Tibial artery (tissue), 4 donors: Measurements from ENCODE around the gene PPFIA4.
"Not testable (repeated sequence)": the region's sequence is repeated elsewhere in the genome, so short reads cannot be mapped to it uniquely, and the experiment has no call there.

Experiments used
- DNase-seq, 2 donors: peaks; one replicate each; pipeline ENCODE4 v3.0.0-alpha.2; 2019
- H3K27ac ChIP-seq, 2 donors: fragments of 200-600 bp; sonication (generic) in 1 of 2; 1 replicate in 1 of 2; 2 replicates in 1 of 2; pipeline ENCODE4 v1.5.1; 2018 to 2019; ENCODE audit warnings: mild to moderate bottlenecking in 1 of 2
- H3K27me3 ChIP-seq, 2 donors: fragments of 200-600 bp; sonication (generic) in 1 of 2; one replicate each; pipeline versions ENCODE4 v1.5.1 to v1.6.0; 2016 to 2019
- H3K36me3 ChIP-seq, 3 donors: fragments of 200-600 bp; sonication (generic) in 2 of 3; one replicate each; pipeline ENCODE4 v1.5.1; 2016 to 2019; ENCODE audit warnings: mild to moderate bottlenecking in 2 of 3
- H3K4me1 ChIP-seq, 4 donors: fragments of 200-600 bp; sonication (generic) in 2 of 4; 1 replicate in 3 of 4; 2 replicates in 1 of 4; pipeline ENCODE4 v1.5.1; 2016 to 2019
- H3K4me3 ChIP-seq, 2 donors: fragments of 200-600 bp; sonication (generic) in 1 of 2; 1 replicate in 1 of 2; 2 replicates in 1 of 2; pipeline ENCODE4 v1.5.1; 2018 to 2019; ENCODE audit warnings: mild to moderate bottlenecking in 2 of 2
- H3K9me3 ChIP-seq, 3 donors: fragments of 200-600 bp; sonication (generic) in 1 of 3; one replicate each; pipeline ENCODE4 v1.5.1; 2016 to 2019
- intact Hi-C: fragments of 100-400 bp; cut with DNase I; formaldehyde crosslinking; loops from one replicate; pipeline ENCODE4 v1.15.0; 2023; ENCODE audit warnings: low total_unique reads
- TF ChIP-seq, protein P1 (sequence below), 2 experiments: fragments of 200-600 bp in 1 of 2; fragments of 450-650 bp in 1 of 2; IDR thresholded peaks; one replicate each; pipeline ENCODE4 v1.5.1; 2017 to 2019; ENCODE audit warnings: antibody characterized with exemption in 2 of 2, mild to moderate bottlenecking in 1 of 2, moderate library complexity in 1 of 2

Gene PPFIA4

DNA sequence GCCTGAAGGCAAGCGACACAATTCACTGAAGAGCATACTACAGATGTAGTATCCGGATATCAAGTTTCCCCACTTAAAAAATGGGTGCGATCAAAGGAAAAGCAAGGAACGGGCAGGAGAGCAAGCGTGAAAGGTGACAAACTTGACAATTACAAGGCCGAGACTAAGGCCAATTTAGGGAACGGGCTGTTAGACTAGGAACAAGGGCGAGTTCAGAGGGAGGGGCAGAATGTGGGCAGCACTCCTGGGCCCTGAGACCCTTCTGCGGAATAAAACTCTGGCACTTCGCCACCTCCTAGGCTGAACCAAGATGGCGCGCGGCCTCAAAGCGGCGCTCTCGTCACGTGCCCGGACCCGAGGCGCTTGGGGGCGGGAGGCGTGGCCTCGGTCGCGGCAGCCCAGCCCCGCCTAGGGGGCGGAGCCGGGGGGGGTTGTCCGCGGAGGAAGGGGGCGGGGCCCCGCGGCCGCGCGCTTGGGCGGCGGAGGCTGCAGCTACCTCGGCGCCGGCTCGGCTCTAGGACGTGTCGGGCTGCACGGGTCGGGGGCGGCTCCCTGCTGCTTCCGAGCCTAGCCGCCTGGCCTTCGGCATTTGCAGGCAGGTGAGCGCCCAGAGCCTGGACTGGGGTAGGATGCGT is at the start of gene PPFIA4:
Gene PPFIA4 (plus strand): TSS at position 461 of the 635 bp plus-strand sequence. CDS start 12,518 bp downstream, outside the sequence.
- intact Hi-C loops = no loop called here
- peak; percentile 69 to 89 for DNase-seq
- TF ChIP-seq, protein P1, sequence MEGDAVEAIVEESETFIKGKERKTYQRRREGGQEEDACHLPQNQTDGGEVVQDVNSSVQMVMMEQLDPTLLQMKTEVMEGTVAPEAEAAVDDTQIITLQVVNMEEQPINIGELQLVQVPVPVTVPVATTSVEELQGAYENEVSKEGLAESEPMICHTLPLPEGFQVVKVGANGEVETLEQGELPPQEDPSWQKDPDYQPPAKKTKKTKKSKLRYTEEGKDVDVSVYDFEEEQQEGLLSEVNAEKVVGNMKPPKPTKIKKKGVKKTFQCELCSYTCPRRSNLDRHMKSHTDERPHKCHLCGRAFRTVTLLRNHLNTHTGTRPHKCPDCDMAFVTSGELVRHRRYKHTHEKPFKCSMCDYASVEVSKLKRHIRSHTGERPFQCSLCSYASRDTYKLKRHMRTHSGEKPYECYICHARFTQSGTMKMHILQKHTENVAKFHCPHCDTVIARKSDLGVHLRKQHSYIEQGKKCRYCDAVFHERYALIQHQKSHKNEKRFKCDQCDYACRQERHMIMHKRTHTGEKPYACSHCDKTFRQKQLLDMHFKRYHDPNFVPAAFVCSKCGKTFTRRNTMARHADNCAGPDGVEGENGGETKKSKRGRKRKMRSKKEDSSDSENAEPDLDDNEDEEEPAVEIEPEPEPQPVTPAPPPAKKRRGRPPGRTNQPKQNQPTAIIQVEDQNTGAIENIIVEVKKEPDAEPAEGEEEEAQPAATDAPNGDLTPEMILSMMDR (IDR thresholded peaks at IDR 0.05) = no peak
- no peaks in the 10 kb centered on the region for H3K9me3 ChIP-seq
- peak within 1 kb of the TSS; percentile 54 to 71 for H3K4me3 ChIP-seq
- H3K27ac ChIP-seq = peak within 1 kb of the TSS; percentile 60 to 77
- H3K36me3 ChIP-seq = peaks cover 24 to 31% (median 24%) of the 10 kb centered on the region in 3 donors
- H3K4me1 ChIP-seq = peaks cover 0 to 40% (median 27%) of the 10 kb centered on the region in 4 donors
- H3K27me3 ChIP-seq = no peaks in the 10 kb centered on the region

DNA sequence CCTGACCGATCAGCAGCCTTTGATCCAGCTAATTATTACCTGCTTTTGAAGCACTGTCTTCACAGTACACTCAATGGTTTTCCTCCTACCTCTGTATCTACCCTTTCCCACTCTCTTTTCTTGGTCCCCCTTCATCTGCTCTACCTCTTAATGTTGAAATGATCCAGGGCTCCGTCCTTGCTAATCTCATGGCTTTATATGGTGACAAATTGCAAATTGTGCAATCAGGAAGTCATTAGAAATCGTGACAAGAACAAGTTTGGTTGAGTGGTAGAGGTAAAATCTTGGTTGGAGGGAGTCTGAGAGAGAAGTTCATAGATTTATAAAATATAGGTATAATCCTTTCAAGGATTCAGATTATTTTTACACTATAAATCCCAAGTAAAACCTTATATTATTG is 49.7 kb upstream of the PPFIA4 start:
- TF ChIP-seq, protein P1 (IDR thresholded peaks at IDR 0.05) = no peak
- DNase-seq = no peak
- intact Hi-C loops = no loop called here
- Histone ChIP-seq H3K36me3 (no peaks in the 10 kb centered on the region), H3K27ac (no peak overlapping the region), H3K27me3 (peaks cover 0 to 9% of the 10 kb centered on the region in 2 donors), H3K4me1 (no peaks in the 10 kb centered on the region), H3K9me3 (no peaks in the 10 kb centered on the region), H3K4me3 (no peak overlapping the region)

DNA sequence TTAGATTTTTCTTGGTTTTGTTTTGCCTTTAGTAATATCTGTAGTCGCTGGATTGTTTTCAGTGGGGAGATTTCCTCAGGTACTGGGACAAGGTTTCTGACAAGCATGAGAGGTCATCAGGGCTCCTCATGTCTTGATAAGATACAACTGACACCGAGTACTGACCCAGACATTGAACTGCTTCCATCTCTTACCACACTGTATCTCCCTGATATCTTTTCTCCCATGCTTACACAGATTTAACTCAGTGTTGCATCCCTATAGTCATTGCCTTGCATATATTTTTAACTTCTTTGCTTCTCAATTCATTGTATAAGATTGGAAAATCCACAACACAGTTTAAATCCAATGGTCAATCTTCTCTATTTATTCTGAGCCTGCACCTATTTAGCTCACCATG is 46.8 kb upstream of the PPFIA4 start:
- no peak overlapping the region for H3K4me3 ChIP-seq
- DNase-seq = no peak
- H3K27me3 ChIP-seq = peaks cover 0 to 9% of the 10 kb centered on the region in 2 donors
- no peak overlapping the region for H3K27ac ChIP-seq
- TF ChIP-seq, protein P1 (IDR thresholded peaks at IDR 0.05) = no peak
- intact Hi-C loops = no loop called here
- H3K9me3 ChIP-seq = no peaks in the 10 kb centered on the region
- H3K36me3 ChIP-seq = no peaks in the 10 kb centered on the region
- H3K4me1 ChIP-seq = no peaks in the 10 kb centered on the region

DNA sequence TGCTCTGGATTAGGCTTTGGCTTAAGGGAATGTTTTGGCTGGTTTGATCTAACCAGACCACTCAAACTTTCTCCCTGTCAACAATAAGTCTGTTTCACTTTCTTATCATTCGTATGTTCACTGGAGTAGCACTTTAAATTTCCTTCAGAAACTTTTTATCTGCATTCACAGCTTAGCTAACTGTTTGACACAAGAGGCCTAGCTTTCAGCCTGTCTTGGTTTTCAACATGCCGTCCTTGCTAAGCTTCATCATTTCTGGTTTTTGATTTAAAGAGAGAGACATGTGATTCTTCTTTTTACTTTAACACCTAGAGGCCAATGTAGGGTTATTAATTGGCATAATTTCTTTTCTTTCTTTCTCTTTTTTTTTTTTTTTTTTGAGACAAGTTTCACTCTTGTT is 44.4 kb upstream of the PPFIA4 start:
- H3K36me3 ChIP-seq = no peaks in the 10 kb centered on the region
- H3K27ac ChIP-seq = no peak overlapping the region
- intact Hi-C loops = no loop called here
- peaks cover 0 to 12% of the 10 kb centered on the region in 2 donors for H3K27me3 ChIP-seq
- H3K4me1 ChIP-seq = no peaks in the 10 kb centered on the region
- TF ChIP-seq, protein P1 (IDR thresholded peaks at IDR 0.05) = no peak
- no peak for DNase-seq
- no peak overlapping the region for H3K4me3 ChIP-seq
- H3K9me3 ChIP-seq = no peaks in the 10 kb centered on the region

DNA sequence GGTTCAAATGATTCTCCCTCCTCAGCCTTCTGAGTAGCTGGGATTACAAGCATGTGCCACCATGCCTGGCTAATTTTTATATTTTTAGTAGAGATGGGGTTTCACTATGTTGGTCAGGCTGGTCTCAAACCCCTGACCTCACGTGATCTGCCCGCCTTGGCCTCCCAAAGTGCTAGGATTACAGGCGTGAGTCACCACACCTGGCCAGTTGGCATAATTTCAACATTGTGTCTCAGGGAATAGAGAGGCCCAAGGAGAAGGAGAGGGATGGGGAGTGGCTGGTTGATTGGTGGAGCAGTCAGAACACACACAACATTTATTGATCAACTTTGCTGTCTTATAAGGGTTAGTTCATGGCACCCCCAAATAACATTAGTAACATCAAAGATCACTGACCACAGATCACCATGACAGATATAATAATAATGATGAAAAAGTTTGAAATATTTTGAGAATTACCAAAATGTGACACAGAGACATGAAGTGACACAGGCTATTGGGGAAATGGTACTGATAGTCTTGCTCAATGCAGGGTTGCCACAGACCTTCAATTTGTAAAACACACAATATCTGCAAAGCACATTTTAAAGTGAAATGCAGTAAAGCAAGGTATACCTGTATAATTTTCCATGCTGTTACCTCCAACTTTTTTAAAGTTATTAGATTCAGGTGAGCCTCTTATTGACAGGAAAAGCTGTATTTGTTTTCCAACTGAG is 43.4 kb upstream of the PPFIA4 start:
- Histone ChIP-seq H3K27me3 (peaks cover 0 to 7% of the 10 kb centered on the region in 2 donors), H3K9me3 (no peaks in the 10 kb centered on the region), H3K4me3 (no peak overlapping the region), H3K36me3 (no peaks in the 10 kb centered on the region), H3K4me1 (no peaks in the 10 kb centered on the region), H3K27ac (no peak overlapping the region)
- TF ChIP-seq, protein P1 (IDR thresholded peaks at IDR 0.05) = no peak
- no peak for DNase-seq
- intact Hi-C loops = no loop called here

DNA sequence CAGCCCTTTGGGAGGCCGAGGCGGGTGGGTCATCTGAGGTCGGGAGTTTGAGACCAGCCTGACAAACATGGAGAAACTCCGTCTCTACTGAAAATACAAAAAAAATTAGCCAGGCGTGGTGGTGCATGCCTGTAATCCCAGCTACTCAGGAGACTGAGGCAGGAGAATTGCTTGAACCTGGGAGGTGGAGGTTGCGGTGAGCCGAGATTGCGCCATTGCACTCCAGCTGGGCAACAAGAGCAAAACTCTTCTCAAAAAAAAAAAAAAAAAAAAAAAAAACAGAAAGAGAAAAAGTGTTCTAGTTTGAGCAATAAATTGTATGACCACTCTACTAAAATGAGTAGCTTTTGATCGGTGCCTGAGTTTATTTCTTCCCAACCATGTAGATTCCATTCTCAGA is 40.2 kb upstream of the PPFIA4 start:
- H3K27me3 ChIP-seq = peaks cover 0 to 19% of the 10 kb centered on the region in 2 donors
- DNase-seq, H3K27ac ChIP-seq, intact Hi-C loops, H3K9me3 ChIP-seq, H3K4me1 ChIP-seq, H3K36me3 ChIP-seq, H3K4me3 ChIP-seq: not testable (repeated sequence)
